ENCODE measurements around the gene DHX8.
A peak's percentile ranks its signal among the peaks of the same experiment; 100 is the strongest.
"Not testable (repeated sequence)": the region's sequence is repeated elsewhere in the genome, so short reads cannot be mapped to it uniquely, and the experiment has no call there.

DHX8 gene

DNA sequence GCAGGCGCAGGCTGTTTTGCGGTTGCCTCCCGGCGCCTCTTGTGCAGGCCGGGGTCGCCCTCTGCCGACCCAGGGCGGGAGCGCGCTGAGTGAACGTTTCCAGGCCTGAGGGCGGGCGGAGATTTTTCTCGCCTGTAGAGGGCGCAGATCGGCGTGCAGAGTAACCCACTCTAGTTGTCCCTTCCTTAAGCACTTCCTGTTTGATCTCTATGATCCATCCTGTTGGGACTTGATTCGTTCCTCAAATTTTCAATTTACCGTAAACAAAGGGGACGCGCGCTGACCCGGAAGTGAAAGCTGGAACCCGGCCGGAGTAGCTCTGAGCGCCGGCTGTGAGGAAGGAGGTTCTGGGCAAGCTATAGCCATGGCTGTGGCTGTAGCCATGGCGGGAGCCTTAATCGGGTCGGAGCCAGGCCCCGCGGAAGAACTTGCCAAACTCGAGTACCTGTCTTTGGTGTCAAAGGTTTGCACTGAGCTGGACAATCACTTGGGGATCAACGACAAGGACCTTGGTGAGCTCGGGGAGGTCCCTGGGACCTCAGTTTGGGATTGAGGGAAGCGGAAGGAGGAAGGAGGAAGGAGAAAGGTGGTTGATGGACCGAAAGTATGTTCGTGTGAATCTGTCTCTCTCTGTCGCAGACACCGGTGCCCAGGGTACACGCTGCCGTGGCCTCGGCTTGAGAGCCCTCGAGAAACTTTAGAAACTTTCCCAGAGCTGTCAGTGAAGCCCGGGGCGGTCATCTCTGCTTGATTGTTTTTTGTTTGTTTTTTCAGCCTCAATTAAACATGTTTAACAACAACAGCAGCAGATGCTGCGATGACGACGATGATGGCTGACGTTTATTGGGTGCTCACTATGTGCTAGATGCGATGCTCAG, at the start of gene DHX8:
Gene DHX8 (plus strand): TSS at position 302 of the 878 bp plus-strand sequence. CDS start 63 bp downstream, at position 365.
- peak; percentile 99 for DNase-seq (ENCODE audit: low read depth, low spot score)

DNA sequence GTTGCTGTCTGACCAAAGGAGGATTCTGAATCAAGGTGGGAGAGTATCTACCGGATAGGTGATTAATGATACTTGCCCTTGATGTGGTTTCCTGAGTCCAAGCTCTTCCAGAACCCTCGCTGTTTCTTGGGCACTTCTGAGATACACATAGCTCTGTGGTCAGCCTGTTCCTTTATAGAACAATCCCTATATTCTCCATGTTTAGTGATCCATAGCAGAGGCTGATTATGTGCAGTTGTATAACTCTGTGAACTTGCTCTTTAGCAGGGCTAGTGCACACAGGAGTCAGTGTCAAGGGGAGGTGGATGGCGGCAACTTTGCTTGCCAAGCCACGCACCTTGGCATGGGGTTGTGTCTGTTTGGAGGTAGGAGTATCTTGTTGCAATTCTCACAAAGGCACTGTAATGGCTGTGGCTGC, 48.9 kb upstream of the DHX8 start:
- peak; percentile 86 for DNase-seq (ENCODE audit: low read depth, low spot score)

DNA sequence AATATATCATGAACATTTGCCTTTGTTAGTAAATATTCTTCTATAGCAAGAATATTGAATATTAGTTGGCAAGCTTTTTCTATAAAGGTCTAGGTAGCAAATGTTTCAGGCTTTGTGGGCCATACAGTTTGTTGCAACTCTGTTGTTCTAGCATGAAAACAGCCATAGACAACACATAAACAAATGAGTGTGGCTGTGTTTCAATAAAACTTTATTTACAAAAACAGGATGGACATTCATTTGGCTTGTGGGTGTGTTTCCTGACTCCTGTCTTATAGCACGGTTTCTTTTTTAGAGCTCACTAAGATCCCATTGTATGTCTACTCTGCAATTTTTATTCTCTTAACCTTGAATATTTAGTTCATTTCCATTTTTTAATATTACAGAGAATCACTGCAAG, 46.0 kb upstream of the DHX8 start:
- DNase-seq (ENCODE audit: low read depth, low spot score), result no peak

DNA sequence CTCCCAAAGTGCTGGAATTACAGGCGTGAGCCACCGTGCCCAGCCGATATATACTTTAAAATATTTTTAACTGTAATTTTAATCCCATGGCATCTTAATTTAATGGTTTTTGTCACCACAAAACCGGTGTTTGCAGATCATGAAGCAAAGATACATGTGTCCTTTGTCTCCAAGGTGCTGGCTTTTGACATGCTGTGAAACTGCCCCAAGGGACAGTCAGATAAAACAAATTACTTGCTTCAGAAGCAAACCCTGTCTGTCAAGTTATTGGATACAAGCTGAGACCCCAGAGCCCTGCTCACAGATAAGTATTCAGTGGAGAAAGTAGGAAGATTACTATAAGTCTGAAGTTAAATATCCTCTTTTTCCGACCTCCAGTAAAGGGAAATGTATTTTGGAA, 45.1 kb upstream of the DHX8 start:
- no peak for DNase-seq (ENCODE audit: low read depth, low spot score)

DNA sequence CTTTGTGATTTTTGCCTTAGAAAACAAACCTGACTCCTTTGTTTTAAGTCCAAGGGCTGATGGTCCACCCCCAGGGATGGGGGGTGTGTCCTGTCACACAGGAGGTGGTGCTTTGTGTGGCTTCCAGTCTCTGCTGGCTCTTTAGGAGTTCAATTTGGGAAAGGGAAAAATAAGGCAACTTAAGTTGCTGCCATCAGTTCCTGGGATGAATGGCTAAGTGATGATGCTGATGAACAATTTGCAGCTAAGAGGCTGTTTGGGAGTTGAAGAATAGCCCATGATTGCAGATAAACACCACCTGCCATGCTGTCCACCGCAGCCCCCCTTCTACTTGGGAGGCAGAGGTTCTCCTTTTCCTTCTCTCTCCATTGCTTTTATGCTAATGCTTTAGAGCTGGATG, 44.7 kb upstream of the DHX8 start:
- no peak for DNase-seq (ENCODE audit: low read depth, low spot score)

DNA sequence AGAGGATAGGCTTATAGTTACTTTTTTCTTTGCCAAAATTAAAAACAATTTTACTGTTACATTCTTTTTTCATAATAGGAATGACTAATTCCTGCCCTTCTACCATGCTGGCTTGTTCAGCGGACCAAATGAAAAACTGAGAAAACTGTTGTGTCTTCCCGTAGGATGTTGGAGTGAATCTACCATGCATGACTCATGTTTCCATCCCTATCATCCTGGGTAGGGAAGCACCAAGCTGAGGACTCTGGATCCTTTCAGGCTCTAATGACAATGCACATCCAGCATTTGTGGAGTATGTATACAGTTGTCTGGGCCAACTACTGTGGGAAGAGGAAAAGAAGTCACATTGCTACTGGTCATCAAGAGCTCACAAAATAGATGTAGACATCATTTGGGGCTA, 41.1 kb upstream of the DHX8 start:
- DNase-seq (ENCODE audit: low read depth, low spot score), result no peak

DNA sequence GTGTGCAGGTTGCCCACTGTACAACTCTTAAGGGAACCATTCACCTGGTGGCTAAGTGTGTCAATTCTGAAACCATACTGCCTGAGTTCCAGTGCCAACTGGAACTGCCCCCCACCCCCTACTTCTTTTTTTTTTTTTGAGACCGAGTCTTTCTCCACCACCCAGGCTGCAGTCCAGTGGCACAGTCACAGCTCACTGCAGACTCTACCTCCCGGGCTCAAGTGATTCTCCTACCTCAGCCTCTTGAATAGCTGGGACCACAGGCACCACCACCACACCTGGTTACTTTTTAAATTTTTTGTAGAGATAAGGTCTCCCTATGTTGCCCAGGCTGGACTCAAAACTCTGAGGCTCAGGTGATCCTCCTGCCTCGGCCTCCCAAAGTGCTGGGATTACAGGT, 40.4 kb upstream of the DHX8 start:
- no peak for DNase-seq (ENCODE audit: low read depth, low spot score)

DNA sequence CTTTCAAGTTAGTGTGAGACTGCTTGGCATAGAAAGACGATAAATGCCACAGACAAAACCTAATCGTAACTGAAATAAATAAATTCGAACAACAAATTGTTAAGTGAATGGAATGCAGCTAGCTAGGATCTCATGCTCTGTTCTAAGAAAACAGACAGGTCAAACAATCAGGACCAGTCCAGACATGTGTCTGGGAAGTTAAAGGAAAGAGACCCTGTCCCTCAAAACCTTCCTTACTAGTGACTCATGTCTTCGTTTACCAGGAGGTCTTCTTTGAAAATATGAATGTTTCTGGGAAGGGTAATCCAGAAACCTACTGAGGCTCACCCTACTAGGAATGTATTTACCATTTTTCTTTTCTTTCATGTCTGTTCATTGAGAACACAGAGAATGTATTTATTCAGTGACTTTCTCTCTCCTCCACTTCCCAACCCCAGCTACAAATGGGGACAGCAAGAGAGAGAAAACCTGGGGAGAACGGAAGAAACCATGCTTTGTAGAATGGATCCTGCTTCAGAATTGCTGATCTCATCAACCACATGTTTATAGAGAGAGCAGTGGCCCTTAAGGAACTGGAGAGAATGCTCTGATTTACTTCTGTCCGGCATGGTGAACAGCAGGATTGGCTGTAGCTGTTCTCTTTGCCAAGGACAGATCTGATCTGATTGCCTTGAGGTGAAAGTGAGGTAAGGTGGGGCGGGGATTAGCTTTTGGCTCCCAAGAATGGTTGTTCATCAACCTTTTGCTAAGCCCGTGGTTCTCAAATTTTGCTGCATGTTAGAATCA, 39.4 kb upstream of the DHX8 start:
- DNase-seq (ENCODE audit: low read depth, low spot score), result peak; percentile 69

DNA sequence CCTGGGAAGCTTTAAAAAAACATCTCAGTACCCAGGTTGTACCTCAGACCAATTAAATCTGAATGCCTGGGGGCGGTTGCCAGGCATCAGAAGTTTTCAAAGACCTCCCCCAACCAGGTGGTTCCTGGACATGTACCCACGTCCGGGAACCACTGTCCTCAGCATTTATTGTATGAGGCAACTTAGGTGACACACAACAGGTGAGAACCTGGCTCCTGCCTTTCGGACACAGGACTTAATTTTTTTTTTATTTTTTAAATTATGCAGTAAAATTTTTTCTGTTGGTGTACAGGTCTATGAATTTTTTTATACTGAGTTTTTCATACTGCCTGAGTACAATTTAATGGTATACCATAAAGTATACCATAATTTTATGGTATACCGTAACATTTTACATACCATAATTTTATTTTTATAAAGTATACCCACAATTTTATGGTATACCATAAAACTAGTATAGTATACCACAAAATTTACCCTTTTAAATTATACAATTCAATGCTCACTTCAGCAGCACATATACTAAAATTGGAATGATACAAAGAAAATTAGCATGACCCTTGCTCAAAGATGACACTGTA, 38.7 kb upstream of the DHX8 start:
- DNase-seq (ENCODE audit: low read depth, low spot score), result no peak

DNA sequence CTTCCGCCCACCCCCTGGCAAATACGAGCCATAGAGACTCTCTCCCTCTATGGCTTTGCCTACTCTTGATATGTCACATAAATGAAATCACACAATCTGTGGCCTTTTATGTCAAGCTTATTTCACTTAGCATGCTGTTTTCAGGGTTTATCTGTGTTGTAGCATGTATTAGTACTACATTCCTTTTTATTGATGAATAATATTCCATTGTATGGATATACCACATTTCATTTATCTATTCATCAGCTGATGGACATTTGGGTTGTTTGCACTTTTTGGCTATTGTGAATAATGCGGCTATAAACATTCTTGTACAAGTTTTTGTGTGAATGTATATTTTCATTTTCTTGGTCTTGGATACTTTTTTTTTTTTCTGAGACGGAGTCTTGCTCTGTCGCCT, 37.0 kb upstream of the DHX8 start:
- DNase-seq (ENCODE audit: low read depth, low spot score), result no peak

DNA sequence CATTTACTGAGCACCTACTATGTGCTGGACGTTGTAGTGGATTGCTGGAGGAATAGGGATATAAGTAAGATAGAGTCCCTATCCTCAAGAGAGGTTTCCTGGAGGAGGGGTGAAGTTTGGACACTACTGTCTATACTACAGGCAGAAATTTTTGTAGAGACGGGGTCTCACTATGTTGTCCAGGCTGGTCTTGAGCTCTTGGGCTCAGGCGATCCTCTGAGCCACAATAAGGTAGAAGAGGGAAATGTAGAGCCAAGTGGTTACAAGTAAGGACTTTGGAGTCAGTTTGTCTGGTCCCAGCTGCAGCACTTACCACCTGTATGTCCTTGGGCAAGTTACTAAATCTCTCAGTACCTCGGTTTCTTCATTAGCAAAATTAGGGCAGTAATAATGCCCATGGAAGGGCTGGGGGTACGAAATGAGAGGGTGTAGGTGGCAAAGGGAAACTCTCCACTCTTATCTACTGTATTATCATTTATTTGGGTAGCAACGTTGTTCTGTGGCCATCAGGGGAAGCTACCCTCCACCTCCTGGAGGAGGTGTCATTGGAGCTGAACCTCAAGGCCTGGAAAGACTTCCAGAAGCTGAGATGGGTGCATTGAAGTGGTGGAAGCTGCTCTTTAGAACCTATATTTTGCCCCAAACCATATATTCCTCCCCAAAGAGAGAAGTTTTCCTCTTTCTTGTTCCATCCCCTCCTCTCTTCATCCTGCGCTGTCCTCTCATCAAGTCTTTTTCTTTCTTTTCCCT, 34.9 kb upstream of the DHX8 start:
- no peak for DNase-seq (ENCODE audit: low read depth, low spot score)

DNA sequence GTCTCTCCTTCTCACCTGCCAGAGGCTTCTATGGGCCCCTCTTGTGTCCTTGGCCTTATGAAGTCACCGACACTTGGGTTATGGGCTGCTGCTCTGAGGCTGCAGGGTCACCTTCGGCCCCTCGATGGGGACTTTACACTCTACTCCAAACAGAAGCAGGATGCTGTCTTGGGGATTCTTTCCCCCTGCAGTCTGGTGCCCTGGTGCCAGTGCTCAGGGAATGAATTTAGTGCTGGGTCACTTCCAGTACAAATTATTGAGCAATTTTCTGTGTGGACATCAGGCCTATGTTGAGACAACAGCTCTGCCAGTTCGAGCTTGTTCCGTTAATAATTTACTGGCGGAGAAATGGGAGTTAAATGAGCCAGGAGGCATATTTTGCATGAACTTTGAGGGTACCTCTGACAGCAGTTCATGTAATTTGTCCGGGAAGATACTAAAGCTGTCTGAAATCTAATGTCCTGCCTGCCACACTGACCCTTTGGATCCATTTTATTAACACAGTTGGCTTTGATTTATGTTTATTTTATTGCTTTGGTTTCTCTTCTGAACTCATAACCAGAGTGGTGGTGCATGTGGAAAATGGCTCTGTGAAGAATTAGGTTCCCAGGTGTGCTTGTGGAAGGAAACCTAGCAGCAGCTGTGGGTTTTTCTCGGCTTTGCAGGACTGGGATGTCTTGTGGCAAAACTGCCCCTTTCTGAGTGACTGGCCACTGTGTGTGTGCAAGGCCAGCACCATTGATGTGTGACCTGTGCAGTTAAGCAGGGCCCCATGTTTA, 34.1 kb upstream of the DHX8 start:
- DNase-seq (ENCODE audit: low read depth, low spot score), result no peak

DNA sequence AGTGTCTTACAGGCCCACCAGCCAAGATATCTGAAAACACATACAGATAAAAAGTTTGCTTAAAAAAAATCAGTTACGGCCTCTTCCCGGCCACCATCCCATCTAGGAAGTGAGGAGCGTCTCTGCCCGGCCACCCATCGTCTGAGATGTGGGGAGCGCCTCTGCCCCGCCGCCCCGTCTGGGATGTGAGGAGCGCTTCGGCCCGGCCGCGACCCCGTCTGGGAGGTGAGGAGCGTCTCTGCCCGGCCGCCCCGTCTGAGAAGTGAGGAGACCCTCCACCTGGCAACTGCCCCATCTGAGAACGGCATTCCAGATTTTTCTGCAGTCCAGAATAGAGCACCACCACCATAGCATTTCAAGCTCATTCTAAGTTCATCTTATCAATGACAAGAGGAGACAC, 33.0 kb upstream of the DHX8 start:
- not testable (repeated sequence) for DNase-seq (ENCODE audit: low read depth, low spot score)

DNA sequence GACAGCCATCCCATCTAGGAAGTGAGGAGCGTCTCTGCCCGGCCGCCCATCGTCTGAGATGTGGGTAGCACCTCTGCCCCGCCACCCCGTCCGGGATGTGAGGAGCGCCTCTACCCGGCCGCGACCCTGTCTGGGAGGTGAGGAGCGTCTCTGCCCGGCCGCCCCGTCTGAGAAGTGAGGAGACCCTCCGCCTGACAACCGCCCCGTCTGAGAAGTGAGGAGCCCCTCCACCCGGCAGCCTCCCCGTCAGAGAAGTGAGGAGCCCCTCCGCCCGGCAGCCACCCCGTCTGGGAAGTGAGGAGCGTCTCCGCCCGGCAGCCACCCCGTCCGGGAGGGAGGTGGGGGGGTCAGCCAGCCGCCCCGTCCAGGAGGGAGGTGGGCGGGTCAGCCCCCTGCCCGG, 32.0 kb upstream of the DHX8 start:
- not testable (repeated sequence) for DNase-seq (ENCODE audit: low read depth, low spot score)

DNA sequence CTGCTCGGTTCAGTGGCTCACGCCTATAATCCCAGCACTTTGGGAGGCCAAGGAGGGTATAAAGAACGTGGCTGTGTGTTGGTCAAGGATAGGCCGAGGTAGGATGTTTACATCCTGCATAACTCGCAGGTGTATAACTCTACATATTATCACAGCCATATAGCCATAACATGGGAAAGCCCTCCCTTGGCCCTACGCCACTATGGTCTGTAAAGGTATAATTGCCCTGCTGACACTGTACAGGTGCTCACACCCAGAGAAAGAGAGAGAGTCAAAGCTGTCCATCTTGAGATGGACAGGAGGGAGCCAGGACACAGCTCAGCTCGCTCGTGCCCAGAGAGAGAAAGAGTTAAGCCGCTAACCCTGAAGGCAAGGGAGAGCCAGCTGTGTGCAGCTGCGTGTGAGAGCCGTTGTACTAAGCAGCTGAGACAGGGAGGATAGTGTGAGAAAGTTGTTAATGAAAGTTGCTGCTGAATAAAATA, 30.4 kb upstream of the DHX8 start:
- no peak for DNase-seq (ENCODE audit: low read depth, low spot score)

DNA sequence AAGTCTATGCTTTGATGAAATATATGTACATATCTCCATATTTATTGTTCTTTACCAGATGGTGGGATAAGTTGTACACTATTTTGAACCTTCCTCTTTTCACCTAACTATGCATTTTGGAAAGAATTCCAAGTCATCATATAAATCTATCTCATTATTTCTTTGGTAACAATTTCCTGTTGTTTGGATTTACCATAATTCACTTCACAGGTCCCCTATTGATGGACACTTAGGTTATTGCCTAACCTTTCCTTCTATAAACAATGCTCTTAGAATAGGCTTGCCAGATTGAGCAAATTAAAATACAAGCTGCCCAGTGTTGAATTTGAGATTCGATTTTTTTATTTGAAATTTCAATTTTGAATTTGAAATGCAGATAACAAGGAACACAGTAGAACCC, 28.9 kb upstream of the DHX8 start:
- DNase-seq (ENCODE audit: low read depth, low spot score), result no peak

DNA sequence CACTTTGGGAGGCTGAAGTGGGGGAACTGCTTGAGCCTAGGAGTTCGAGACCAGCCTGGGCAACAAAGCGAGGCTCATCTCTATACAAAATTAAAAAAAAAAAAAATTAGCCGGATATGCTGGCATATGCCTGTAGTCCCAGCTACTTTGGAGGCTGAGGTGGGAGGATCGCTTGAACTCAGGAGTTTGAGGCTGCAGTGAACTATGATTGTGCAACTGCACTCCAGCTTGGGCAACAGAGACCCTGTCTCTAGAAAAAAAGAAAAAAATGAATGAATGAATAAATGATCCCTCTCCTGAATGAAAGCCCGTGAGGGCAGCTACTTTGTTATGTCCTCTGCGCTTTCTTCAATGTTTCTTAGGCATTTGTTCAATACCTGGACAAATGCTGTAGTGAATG, 27.7 kb upstream of the DHX8 start:
- no peak for DNase-seq (ENCODE audit: low read depth, low spot score)

DNA sequence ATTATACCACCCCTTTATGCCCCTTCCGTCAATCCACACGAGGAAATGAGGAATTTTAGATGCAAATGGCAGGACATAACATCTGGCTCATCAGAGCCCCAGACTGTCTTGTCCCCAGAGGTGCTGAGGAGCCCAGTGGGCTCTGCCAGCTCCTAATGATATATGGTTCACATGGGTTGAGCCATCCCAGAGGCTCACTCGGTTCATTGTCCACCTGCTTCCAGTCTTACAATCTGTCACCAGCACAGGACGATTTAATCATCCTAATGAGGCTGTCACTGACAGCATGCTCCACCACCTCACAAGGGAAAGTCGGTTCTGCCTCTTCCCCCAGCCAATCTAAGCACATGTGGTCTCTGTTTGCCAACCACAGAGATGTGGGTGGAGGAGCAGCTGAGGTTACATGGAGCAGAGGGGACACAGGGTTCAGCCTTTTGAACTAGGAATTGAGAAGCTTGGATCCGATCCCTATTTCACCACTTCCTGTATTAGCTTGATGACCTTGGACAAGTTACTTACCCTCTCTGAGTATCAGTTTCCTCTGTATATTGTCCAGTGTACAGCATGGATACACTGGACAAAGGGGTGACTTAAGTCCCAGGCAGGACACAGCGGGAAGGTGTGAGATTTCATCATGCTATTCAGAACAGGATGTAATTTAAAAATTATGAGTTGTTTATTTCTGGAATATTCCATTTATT, 27.0 kb upstream of the DHX8 start:
- peak; percentile 36 for DNase-seq (ENCODE audit: low read depth, low spot score)

DNA sequence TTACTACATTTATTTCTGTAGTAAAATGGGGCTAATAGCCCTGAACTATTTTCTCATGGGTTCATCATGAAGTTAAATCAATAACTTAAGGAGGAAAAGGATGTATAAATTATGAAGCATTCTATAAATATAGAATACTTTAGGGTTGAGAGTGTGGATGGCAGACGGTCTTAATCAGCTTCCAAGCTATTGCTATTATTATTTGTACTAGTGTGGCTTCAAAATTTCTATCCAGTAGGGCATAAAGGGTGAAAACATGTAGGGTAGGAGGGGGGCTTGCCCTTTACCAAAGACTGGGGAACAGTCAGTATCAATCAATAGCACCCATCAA, 26.4 kb upstream of the DHX8 start:
- DNase-seq (ENCODE audit: low read depth, low spot score), result no peak

DNA sequence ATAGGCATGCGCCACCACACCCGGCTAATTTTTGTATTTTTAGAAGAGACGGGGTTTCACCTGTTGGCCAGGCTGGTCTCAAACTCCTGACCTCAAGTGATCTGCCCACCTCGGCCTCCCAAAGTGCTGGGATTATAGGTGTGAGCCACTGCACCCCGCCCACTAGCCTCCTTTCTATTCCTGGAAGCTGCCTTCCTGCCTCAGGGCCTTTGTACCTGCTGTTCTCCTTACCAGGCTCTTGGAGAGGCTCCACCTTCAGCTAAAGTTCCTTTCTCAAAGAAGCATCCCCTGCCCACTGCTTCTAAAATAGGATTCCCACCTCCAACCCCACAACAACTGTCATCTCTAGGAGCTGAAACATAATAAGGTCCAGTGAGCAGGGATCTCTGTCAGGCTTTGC, 23.9 kb upstream of the DHX8 start:
- DNase-seq (ENCODE audit: low read depth, low spot score), result not testable (repeated sequence)

Measured in astrocyte of the hippocampus (primary cell).